PC-9 (cell line): ENCODE results near the gene TNIK. TPM values are rescaled to one million over a fixed set of nuclear protein-coding genes. Genes with fewer than 3 reads are reported as not detected.

Experiments used
- BruUV-seq: library from RNA; stranded (reverse); fragments of 400-500 nt; replicated peaks from 2 replicates; lab custom pipeline; 2021; lab: Mats Ljungman, UMichigan
- CTCF ChIA-PET: fragments of 300-600 bp; sonication (Branson Sonifier 250); formaldehyde crosslinking; loops from one replicate; lab custom pipeline; 2022; ENCODE audit warnings: antibody characterized with exemption; lab: Charles Lee
- POLR2A ChIA-PET: fragments of 300-600 bp; sonication (Branson Sonifier 250); formaldehyde crosslinking; loops from one replicate; lab custom pipeline; 2022; ENCODE audit warnings: antibody characterized with exemption; ENCODE audit not compliant: unreplicated experiment; lab: Charles Lee
- DNase-seq, 2 experiments: peaks; one replicate each; pipeline versions ENCODE4 v3.0.0 to v3.0.0-alpha.2; 2015 to 2022; ENCODE audit warnings: mixed read lengths in 1 of 2
- H2AFZ ChIP-seq: fragments of 200-600 bp; sonication (generic); 2 replicates; pipeline ENCODE4 v1.8.1; 2017; ENCODE audit warnings: antibody characterized with exemption
- H3F3A ChIP-seq: fragments of 200-600 bp; sonication (generic); 2 replicates; pipeline ENCODE4 v1.8.1; 2017; ENCODE audit warnings: antibody characterized with exemption, mild to moderate bottlenecking, low read depth; ENCODE audit not compliant: insufficient read depth
- H3K27ac ChIP-seq: fragments of 200-600 bp; sonication (generic); 2 replicates; pipeline ENCODE4 v1.6.1; 2016; ENCODE audit warnings: mixed run types
- H3K27me3 ChIP-seq: fragments of 200-600 bp; sonication (generic); 2 replicates; pipeline ENCODE4 v1.6.1; 2016; ENCODE audit warnings: low read depth, mixed run types; ENCODE audit not compliant: insufficient read depth
- H3K36me3 ChIP-seq: fragments of 200-600 bp; sonication (generic); 2 replicates; pipeline ENCODE4 v1.6.1; 2016; ENCODE audit warnings: low read depth, mixed run types
- H3K4me1 ChIP-seq: fragments of 200-600 bp; sonication (generic); replicated peaks from 2 replicates; pipeline ENCODE4 v1.6.1; 2016; ENCODE audit warnings: mixed run types; ENCODE audit not compliant: insufficient read depth
- H3K4me2 ChIP-seq: fragments of 200-600 bp; sonication (generic); 2 replicates; pipeline ENCODE4 v1.6.1; 2017; ENCODE audit warnings: mixed run types
- H3K4me3 ChIP-seq: fragments of 200-600 bp; sonication (generic); 2 replicates; pipeline ENCODE4 v1.6.1; 2016; ENCODE audit warnings: mixed run types
- H3K79me2 ChIP-seq: fragments of 200-600 bp; sonication (generic); 2 replicates; pipeline ENCODE4 v1.6.1; 2017; ENCODE audit warnings: low read depth, mixed run types
- H3K9me2 ChIP-seq: fragments of 200-600 bp; sonication (generic); 2 replicates; pipeline ENCODE4 v1.8.1; 2017; ENCODE audit warnings: mild to moderate bottlenecking; ENCODE audit not compliant: insufficient read depth
- H3K9me3 ChIP-seq: fragments of 200-600 bp; sonication (generic); 2 replicates; pipeline ENCODE4 v1.8.1; 2016; ENCODE audit warnings: low read depth; ENCODE audit not compliant: insufficient read depth
- H4K20me1 ChIP-seq: fragments of 200-600 bp; sonication (generic); 2 replicates; pipeline ENCODE4 v1.8.1; 2017; ENCODE audit not compliant: insufficient read depth
- CTCF ChIP-seq: fragments of 200-600 bp; sonication (generic); conservative IDR thresholded peaks from 2 replicates; pipeline ENCODE4 v1.6.1; 2017; ENCODE audit warnings: mixed run types, antibody characterized with exemption, mild to moderate bottlenecking, moderate library complexity
- EZH2 ChIP-seq: fragments of 200-600 bp; sonication (generic); IDR thresholded peaks from 2 replicates; pipeline ENCODE4 v1.8.0; 2017; ENCODE audit warnings: antibody characterized with exemption, low read depth
- intact Hi-C: fragments of 100-400 bp; cut with micrococcal nuclease; formaldehyde crosslinking; loops from one replicate; pipeline ENCODE4 v1.10.0; 2022; ENCODE audit not compliant: unreplicated experiment
- microRNA-seq: library from miRNA; unstranded; fragments of <30 nt; microRNA quantifications from one replicate; pipeline ENCODE4 v1.2.0, GENCODE V29; 2021; ENCODE audit warnings: borderline number of aligned reads, borderline replicate concordance
- total RNA-seq: library from RNA; stranded (reverse); gene quantifications from 2 replicates; pipeline ENCODE4 v1.2.3, GENCODE V29; 2021

The TNIK gene
- total RNA-seq, 1 experiment from 2014 or later, result 30.7 TPM

GRCh38 chr3:171011873-171012336 lies 448.3 kb downstream of the TNIK start:
- Histone ChIP-seq H3K9me3 (no peaks in the 10 kb centered on the region), H3K79me2 (no peaks in the 10 kb centered on the region), H3K4me3 (no peak overlapping the region), H4K20me1 (no peaks in the 10 kb centered on the region), H2AFZ (no peak overlapping the region), H3K27me3 (no peaks in the 10 kb centered on the region), H3K27ac (no peak overlapping the region), H3K9me2 (no peaks in the 10 kb centered on the region; the same call in 1 of the 2 replicates), H3K4me2 (no peak overlapping the region), H3F3A (no peaks in the 10 kb centered on the region), H3K4me1 (no peaks in the 10 kb centered on the region), H3K36me3 (no peaks in the 10 kb centered on the region)
- no TSS peak for BruUV-seq
- intact Hi-C loops, result no loop called here
- ChIA-PET CTCF (no interaction called here), POLR2A (no interaction called here)
- DNase-seq, result no peak
- TF ChIP-seq EZH2 (no peak), CTCF (no peak)

Small RNA genes within 50 kb of the gene (microRNA-seq; reads per million reads assigned to microRNA genes)
- not detected for gene MIR569
